HCEC 1CT (cell line): ENCODE data around the gene PLEKHA8.

Source experiments
- DNase-seq: peaks from one replicate; pipeline ENCODE4 v3.0.0-alpha.2; 2017

The PLEKHA8 gene

DNA sequence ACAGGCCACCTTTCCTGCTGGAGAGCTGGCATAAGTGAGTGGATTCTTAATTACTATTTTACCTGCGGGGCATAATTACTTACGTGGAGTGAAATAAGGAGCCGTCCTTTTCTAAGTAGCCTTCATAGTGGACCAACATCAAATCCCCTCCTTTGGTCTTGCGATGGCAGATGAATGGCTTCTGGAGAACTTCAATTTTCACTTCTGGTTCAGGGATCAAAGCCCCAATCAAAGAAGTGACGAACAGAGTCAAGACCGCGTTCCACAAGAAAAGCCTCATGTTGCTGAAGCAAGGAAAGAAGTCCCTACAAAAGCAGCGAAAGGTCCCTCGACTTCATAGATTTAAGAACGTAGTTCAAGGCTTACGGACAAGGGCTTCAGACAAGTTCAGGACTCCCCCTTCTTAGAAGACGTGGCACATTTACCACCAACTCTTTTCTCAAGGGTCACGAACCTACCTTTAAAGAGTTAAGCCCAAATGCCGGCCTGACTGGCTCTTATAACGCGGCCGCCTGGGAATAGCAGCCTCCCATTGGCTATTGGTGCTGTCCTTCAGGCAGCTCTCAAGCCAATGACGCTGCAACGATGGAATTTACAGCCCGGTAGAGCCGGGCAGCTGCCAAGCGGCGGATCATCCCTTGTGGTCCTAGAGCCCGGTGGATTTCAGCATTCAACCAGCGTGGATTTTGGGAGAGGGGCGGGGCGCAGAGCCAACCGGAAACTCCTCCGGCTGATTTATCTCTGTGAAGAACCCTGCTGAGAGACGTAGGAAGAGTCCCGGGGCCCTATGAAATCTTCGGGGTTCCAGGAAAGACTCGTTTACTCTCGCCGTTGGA is 1.8 kb upstream of the PLEKHA8 start, which contains the start of gene FKBP14:
FKBP14 (minus strand) TSS at position 474 of the 836 bp plus-strand sequence; CDS start at position 280, 194 bp downstream.
- peak; percentile 100 for DNase-seq

DNA sequence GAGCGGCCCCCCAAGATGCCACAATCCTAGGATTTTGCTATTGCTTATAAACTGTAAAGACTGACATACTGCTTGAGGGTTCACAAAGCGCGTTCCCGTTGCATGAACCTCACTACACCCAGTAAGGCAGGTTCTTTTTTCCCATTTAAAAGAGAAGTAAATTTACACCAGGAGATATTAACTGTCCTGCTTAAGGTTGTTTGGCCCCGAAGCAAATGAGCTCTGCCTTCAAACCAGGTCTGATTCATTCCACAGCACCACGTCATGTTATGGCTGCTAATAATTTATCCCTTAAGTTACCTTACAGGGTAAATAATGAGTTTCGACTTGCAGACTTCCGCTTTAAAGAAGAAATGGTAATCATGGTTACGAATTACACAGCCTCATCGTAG is 1.2 kb upstream of the PLEKHA8 start:
- DNase-seq = peak; percentile 46

DNA sequence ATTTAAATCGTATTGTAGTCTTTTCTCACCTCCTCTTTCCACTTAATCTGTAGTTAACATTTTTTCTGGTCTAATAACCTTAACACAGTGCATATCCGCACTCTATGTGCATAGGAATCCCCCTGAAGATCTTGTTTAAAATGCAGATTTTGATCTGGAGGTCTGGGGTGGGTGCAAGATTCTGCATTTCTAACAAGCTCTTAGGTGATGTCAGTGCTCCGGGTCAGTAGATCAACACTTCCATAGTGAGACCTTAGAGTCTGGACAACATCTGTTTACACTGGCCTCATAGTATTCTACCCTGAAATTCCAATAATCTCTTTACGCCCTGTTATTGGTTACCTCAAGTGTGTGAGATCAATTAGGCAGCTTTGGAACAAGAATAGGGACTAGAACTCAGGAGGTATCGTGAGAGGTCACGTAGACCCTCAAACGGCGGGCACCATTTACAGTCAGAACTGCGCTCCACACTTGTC is 434 bp upstream of the PLEKHA8 start:
- DNase-seq = no peak

DNA sequence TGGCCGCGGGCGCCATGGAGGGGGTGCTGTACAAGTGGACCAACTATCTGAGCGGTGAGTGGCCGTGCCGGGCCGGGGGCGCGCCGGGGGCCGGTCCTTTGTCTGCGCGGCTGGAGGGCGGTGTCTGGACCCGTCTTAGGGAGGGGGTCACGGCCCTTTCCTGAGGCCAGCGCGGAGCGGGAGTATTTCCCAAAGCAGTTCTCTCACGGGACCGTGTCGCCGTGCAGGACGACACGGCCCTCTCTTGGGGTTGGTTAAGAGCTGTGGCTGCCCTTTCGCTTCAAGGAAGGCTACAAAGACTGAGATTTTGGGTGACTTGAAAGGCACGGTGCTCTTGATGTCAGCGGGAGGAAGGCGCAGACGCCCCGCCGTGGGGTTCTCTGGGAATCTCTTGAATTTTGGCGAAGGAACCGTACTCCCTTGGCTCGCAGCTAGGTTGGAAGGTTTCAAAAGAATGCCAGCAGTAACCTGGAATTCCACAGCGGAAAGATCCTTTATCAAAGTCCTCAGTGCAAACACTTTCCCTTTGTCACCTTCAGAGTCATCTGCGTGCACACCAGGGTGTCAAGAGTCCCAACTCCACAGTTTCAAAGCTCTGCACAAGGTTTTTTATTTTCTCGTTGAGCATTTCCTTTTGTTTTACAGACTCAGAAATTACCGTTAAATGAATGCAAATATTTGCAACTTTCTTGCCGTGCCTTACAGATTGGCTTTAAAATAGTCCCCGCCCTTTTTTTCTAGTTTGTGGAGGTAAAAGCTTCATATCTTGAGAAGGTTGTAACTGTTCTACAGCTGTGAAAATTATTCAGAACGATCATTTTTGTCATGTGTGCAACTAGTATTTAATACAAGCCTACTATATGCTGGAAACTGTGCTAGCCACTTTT is 780 bp downstream of the PLEKHA8 start:
- peak; percentile 59 for DNase-seq

DNA sequence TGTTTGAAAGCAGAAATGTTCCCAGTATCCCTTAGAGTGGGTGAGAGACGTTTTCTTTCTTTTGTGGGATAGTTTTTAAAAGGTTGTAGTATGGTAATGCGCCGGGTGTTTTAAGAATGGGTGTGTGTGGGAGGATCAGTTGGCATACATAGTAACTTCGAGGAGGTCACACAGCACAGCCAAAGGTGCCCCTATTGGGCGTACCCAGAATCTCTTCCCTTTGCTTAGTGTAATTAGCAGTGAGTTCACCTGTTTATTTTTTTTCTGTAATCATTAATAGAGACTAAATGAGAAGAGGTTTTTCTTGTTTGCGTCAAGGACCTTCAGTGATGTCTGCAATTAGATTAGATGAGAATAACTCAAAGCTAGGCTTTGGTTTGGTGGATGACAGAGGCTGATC is 1.5 kb downstream of the PLEKHA8 start:
- DNase-seq = no peak

DNA sequence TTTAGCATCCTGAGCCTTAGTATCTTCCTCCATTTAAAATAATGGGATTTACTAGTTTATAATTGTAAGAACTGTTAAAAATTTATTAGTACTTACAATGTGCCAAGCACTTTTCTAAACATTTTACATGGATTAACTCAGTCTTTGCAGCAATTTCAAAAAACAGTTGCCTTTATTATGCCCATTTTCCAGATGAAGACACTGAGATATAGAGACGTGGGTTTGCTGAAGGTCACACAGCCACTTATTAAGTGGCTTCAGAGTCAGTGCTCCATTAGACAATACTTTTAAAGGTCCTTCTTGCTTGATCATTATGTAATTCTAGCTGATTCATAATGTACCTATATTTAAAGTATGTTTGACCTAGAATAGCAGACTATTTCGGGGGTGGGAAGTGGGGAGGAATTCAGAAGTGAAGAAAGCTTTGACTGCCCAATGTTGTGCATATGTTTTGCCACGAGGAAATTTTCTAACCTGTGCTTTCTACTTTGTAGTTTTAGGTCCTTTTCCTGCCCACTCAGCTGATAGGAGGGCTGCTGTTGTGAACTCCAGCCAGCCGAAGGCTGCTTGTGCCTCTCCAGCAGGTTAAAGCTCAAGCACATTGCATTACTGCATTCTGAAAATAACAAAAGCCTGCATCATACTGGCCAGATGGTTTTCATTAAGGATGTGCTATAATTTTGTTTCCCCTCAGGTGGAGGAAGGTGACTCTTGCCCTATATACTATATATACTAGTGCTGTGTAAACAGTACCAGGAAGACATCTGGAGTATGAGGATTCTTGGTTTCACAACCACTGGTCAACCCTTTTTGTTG is 4.3 kb downstream of the PLEKHA8 start:
- DNase-seq = peak; percentile 80

DNA sequence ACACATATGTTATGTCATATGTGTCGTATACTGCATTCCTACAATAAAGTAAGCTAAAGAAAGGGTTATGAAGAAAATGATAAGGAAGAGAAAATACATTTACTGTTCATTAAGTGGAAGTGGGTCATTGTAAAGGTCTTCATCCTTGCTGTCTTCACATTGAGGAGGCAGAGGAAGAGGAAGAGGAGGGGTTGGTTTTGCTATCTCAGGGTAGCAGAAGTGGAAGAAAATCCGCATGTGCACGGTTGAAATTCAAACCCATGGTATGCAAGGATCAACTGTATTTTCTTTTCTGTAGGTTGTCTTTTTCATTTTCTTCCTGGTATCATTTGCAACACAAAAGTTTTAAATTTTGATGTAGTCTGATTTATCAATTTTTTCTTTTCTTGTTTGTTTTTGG is 6.3 kb downstream of the PLEKHA8 start:
- no peak for DNase-seq

DNA sequence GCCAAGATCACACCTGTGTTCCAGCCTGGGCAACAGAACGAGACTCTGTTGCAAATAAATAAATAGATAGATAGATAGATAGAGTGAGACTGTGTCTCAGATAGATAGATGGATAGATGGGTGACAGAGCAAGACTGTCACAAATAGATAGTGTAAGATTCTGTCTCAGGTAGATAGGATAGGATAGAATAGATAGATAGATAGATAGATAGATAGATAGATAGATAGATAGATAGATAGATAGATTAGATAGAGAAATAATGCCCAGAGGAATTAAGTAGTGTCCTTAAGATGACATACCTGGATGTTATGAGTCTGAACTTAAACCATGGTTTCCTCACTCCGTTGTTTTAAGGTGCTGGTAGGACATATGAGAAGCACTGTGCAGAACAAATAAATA is 8.0 kb downstream of the PLEKHA8 start:
- no peak for DNase-seq

DNA sequence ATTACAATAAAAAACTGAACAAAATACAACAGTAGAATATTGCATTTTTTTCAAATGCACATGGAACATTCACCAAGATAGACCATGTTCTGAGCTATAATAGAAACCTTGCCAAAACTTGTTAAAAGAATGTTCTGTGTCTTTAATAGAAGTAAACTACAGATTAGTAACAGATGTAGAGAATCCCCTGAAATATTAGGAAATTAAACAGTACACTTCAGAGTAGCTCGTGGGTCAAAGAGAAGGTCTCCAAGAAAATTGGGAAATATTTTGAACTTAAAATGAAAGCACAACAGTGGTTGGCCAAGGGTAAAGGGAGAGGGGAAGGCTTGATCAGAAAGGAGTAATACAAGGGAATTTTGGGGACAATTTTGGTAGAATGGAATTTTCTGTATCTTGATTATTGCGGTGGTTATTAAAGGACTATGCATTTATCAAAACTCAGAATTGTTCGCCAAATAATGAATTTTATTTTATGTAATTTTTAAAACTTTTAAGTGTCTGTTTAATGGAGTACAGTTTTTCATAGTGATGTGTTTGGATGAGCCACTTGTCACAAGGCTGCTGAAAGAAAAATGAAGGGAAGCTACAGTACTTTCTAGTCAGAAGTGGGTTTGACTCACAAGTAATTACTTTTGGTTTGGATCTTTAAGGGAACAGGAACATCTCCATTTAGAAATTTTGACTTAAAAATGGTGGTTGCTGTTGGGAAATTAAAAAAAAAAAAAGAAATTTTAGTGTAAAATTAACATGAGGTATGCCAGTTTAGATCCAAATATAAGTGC is 10.2 kb downstream of the PLEKHA8 start:
- DNase-seq = peak; percentile 21

DNA sequence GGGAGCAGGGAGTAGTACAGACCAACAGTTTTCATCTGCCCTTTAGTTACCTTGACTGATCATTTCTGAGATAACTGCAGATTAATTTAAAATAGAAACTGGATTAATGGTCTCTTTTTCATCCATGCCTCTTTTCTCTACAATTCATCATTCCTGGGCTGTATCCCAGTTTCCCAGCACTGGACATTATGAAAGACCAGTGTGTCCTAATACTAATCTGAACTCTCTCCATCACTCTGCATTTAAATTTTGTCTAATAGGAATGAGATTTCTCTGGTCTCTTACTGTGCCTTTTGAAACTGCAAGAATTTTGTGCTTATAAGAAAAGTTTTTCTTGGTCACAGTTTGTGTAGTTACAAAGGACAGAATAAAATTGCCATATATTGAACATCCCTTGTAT is 12.7 kb downstream of the PLEKHA8 start:
- DNase-seq = no peak

DNA sequence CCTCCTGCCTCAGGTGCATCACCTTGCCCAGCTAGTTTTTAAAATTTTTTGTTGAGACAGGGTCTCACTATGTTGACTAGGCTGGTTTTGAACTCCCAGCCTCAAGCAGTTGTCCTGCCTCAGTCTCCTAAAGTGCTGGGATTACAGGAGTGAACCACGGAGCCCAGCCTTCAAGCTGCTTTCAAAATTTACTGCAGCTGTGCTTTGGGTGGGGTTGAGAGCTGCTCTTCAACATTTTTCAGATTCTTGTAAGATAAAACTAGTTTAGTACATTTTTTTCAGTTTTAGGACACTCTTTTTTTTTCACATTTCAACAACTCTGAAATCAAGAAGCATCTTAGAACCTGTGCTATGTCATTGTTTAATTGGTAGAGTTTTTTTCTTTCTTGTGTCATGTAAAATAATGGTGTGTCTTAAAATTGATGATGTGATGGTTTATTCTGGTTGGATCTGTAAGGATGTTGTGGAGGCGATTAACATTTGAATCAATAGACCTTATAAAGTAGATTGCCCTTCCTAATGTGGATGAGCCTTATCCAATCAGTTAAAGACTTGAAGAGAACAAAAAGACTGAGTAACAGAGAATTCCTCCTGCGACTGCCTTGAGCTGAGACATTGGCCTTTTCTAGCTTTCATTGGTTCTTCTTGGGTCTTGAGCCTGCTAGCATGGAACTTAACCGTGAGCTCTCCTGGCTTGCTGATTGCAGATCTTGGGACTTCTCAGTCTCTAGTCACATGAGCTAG is 13.5 kb downstream of the PLEKHA8 start:
- no peak for DNase-seq

DNA sequence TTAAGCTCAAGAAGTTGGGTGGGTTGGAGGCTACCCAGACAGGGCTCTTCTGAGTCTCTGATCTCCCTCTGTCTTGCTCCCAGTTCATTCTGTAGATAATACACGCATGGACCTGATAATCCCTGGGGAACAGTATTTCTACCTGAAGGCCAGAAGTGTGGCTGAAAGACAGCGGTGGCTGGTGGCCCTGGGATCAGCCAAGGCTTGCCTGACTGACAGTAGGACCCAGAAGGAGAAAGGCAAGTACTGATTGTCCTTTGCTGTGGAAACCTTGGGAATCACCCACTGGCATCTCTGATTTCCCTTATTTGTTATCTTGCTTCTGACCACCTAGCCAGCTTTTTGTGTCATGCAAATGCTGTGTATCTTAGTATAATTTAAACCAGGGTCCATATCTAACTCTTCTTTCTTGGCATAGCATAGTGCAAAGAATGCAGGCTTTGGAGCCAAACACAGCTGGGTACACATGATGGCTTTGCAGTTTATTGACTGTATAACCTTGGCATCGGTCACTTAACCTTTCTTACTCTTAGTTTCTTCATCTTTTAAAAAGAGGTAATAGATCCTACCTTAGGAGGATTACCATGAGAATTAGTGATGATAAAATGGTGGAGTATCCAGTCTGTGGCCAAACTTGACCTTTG is 18.0 kb downstream of the PLEKHA8 start:
- DNase-seq = no peak

DNA sequence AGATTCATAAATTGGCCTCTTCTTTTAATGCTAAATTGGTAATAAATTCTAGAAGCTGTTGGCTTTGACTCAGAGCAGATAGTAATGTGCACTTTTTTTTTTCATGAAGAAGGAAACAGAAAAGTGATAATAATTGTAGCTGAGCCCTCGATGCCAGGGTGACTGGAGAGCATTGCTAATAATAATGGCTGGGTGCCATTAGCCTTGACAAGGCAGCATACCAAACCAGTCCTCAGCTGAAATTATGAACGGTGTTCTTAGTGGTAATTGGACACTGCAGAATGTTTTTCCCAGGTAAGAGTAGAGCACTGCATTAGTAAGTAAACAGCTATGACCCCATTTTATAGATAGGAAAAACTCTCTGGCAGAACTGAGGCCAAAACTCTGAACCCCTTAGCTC is 18.9 kb downstream of the PLEKHA8 start:
- no peak for DNase-seq

DNA sequence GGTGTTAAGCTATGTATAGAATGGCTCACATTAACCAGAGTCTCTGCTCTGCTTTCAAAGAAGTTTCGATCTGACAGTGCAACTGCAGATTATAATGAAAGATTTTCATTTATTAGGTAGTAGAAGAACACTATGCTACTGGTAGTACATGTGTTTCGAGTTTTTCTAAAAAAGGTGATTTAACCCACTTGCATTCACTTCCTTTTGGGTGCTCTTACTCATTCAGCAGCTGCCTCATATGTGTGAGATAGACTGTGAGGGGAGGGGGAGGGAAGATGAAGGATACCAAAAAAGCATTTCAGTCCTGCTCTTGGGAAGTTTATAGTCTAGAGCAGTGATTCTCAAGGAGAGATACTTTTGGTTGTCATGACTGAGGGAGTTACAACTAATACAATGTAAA is 20.4 kb downstream of the PLEKHA8 start:
- DNase-seq = no peak

DNA sequence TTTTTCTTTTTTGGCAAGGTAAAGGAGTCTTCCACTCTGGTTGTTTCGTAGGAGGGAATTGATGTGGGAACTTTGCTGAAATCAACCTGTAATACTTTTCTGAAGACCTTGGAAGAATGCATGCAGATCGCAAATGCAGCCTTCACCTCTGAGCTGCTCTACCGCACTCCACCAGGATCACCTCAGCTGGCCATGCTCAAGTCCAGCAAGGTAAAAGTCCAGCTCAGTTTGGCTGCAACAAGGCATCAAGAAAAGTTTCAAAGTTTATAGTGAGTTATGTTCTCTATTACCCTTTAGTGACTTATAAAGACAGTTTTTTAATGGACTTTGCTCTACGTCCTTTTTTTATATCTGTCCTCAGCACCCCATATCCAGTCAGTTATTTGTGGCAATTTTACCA is 21.0 kb downstream of the PLEKHA8 start:
- DNase-seq = no peak

DNA sequence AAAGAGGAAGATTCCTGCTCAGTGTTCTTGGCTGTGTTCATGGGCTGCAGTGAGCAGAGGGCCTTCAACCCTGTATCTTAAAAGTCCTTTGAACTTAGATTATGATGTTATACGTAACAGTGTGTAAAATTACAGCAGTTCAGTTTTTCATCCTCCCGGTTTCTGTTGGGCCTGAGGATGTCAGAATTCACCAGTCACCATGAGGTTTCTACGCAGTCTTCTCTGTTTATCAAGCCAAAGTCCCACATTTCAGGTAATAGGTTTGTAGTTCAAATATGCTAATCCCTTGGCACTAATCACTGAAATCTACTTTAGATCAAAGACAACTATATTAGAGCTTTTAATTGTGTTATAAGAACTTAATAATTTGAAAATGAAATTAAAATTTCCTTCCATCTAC is 24.9 kb downstream of the PLEKHA8 start:
- DNase-seq = no peak

DNA sequence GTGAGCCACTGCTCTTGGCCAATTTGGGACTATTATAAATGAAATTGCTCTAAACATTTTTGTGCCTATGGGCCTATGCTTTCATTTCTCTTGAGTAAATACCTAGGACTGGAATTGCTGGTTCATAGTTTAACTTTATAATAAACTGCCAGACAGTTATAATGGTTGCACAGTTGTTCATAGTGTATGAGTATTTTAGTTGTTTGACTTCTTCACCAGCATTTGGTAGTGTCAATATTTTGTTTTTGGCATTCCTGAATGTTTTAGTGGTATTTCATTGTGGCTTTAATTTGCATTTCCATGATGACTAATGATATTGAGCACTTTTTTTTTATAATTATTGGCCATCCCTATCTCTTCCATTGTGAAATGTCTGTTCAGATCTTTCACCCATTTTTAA is 29.5 kb downstream of the PLEKHA8 start:
- peak; percentile 46 for DNase-seq

DNA sequence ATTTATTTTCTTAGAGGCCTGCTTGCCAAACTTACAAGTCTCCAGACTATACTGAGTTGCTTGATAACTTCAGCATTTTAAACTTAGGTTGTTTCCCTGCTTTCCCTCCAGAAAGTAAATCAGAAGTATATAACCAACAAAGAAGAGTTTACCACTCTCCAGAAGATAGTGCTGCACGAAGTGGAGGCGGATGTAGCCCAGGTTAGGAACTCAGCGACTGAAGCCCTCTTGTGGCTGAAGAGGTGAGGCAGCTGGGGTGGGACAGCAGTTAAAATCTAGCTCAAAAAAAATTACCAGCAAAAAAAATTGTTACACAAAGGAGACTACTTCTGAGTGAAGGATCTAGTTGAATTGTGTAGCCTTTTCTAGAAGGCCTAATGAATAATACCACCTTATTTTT is 33.6 kb downstream of the PLEKHA8 start:
- peak; percentile 40 for DNase-seq

DNA sequence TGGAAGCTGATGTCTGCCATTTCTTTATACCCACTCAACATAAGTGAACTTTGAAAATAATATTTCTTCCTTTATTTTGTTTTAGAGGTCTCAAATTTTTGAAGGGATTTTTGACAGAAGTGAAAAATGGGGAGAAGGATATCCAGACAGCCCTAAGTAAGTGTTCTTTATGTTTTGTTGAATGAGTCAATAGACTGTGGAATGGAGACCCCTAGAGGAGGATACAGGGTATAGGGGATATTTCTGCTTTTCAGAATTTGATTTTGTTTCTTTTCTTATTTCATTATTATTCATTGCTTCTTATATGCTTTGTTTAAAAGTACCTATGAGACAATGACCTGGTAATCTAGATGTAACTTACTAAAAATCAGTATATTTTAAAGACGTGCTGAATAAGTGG is 34.4 kb downstream of the PLEKHA8 start:
- peak; percentile 67 for DNase-seq

DNA sequence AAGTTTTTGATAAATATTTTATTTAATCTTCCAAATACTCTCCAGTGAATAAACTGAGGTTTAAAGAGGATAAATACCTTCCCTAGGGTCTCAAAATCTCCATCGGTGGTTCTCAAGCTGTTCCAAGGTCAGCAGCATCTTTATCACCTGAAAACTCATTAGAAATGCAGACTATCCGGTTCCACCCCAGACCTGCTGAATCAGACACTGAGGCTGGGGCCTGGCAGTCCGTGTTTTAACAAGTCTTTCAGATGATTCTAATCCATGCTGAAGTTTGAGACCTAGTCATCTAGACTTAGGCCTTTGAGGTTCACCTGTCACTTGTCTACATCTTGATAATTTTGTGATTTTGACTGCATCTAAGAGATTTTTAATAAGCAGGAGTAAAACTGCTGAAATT is 37.5 kb downstream of the PLEKHA8 start:
- DNase-seq = no peak

DNA sequence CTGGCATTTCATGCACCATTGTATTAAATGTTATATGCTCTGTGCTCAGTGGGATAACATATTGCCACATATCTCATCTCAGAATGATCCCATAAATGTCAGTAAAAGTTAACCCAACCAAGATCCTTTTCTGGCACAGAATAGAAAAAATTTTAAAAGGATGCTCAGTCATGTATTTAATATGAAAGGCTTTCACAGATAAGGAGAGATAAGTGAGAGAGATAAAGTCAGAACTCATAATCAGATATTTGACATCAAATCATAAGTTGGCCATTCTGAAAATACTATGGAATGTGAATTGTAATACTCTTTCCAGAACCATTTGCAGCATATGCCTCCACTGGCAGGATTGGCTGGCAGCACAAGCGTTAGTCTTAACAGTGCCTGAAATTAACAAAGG is 38.5 kb downstream of the PLEKHA8 start:
- DNase-seq = no peak
